WTC11 (cell line): Measurements from ENCODE around the gene LRRC14B.

Experiments used
- TEAD4 ChIP-seq: sonication (generic); formaldehyde crosslinking; IDR thresholded peaks from 2 replicates; pipeline ENCODE4 v1.8.0; 2022; ENCODE audit warnings: mild to moderate bottlenecking, missing genetic modification reagents
- TF ChIP-seq, protein P1 (sequence below): fragments of 200-600 bp; IDR thresholded peaks from 2 replicates; pipeline ENCODE4 v1.8.0; 2022; ENCODE audit warnings: antibody characterized with exemption

DNA sequence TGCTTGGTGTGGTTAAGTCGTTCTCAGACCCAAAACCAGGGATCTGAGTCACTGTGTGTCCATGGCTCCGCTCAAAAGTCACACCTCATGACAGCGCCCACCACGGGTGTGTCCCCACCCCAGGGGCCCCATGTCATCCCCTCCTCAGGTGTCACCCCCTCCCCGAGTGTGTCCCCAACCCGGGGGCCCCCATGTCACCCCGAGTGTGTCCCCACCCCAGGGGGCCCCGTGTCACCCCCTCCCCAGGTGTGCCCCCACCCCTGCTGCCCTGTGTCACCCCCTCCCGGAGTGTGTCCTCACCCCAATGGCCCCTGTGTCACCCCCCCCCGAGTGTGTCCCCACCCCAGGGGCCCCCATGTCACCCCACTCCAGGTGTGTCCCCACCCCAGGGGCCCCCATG lies 5.1 kb downstream of the LRRC14B start:
- TF ChIP-seq, protein P1, sequence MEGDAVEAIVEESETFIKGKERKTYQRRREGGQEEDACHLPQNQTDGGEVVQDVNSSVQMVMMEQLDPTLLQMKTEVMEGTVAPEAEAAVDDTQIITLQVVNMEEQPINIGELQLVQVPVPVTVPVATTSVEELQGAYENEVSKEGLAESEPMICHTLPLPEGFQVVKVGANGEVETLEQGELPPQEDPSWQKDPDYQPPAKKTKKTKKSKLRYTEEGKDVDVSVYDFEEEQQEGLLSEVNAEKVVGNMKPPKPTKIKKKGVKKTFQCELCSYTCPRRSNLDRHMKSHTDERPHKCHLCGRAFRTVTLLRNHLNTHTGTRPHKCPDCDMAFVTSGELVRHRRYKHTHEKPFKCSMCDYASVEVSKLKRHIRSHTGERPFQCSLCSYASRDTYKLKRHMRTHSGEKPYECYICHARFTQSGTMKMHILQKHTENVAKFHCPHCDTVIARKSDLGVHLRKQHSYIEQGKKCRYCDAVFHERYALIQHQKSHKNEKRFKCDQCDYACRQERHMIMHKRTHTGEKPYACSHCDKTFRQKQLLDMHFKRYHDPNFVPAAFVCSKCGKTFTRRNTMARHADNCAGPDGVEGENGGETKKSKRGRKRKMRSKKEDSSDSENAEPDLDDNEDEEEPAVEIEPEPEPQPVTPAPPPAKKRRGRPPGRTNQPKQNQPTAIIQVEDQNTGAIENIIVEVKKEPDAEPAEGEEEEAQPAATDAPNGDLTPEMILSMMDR = no peak
- no peak for TF ChIP-seq TEAD4
